ENCODE results near the gene MYO18B.
A peak's percentile ranks its signal among the peaks of the same experiment; 100 is the strongest.

The MYO18B gene

DNA sequence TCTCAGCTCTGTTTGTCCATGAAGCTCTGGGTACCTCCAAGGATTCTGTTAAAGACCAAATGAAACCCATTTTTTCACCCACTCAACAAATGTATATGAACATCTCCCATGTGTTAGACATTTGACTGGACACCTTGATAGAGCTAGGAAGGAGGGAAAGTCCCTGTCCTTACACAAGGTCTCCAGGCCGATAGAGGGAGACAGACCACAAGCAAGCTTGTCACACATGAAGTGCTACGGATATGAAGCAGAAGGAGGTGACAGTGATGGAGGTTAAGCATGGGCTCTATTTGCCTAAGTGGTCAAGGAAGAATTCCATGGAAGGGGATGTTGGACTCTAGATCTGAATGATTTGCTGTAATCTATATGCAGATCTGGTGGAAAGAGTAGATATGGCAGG lies 138.5 kb downstream of the MYO18B start:
- H2AFZ ChIP-seq (ENCODE audit: low read length) = no peak overlapping the region
- H4K20me1 ChIP-seq (ENCODE audit: insufficient read depth, low read length) = no peaks in the 10 kb centered on the region
- TF ChIP-seq EZH2phosphoT487 (IDR thresholded peaks at IDR 0.05; ENCODE audit: low read length) (no peak), EZH2 (optimal IDR thresholded peaks at IDR 0.05; ENCODE audit: low read depth, low read length) (no peak)
- TF ChIP-seq, protein P1, sequence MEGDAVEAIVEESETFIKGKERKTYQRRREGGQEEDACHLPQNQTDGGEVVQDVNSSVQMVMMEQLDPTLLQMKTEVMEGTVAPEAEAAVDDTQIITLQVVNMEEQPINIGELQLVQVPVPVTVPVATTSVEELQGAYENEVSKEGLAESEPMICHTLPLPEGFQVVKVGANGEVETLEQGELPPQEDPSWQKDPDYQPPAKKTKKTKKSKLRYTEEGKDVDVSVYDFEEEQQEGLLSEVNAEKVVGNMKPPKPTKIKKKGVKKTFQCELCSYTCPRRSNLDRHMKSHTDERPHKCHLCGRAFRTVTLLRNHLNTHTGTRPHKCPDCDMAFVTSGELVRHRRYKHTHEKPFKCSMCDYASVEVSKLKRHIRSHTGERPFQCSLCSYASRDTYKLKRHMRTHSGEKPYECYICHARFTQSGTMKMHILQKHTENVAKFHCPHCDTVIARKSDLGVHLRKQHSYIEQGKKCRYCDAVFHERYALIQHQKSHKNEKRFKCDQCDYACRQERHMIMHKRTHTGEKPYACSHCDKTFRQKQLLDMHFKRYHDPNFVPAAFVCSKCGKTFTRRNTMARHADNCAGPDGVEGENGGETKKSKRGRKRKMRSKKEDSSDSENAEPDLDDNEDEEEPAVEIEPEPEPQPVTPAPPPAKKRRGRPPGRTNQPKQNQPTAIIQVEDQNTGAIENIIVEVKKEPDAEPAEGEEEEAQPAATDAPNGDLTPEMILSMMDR (IDR thresholded peaks at IDR 0.05; ENCODE audit: low read length) = peak; percentile 49
- H3K9me2 ChIP-seq (replicated peaks; ENCODE audit: insufficient read depth, low read length) = no peaks in the 10 kb centered on the region
- H3K9me3 ChIP-seq (replicated peaks; ENCODE audit: insufficient read depth, low read length) = no peaks in the 10 kb centered on the region
- no peak overlapping the region for H3K27ac ChIP-seq (ENCODE audit: low read length)
- no peak overlapping the region for H3K4me2 ChIP-seq (ENCODE audit: low read depth, low read length)
- no peaks in the 10 kb centered on the region for H3F3A ChIP-seq (ENCODE audit: insufficient read depth, low read length)
- no peaks in the 10 kb centered on the region for H3K4me1 ChIP-seq (ENCODE audit: low read length)
- H3K27me3 ChIP-seq (replicated peaks; ENCODE audit: insufficient read depth, low read length) = peaks cover 31% of the 10 kb centered on the region
- H3K36me3 ChIP-seq (replicated peaks; ENCODE audit: insufficient read depth, low read length) = no peaks in the 10 kb centered on the region
- no peak overlapping the region for H3K9ac ChIP-seq (ENCODE audit: low read length)
- no peak overlapping the region for H3K4me3 ChIP-seq (ENCODE audit: low read length)
- DNase-seq = no peak
- no peaks in the 10 kb centered on the region for H3K79me2 ChIP-seq (ENCODE audit: low read length)

DNA sequence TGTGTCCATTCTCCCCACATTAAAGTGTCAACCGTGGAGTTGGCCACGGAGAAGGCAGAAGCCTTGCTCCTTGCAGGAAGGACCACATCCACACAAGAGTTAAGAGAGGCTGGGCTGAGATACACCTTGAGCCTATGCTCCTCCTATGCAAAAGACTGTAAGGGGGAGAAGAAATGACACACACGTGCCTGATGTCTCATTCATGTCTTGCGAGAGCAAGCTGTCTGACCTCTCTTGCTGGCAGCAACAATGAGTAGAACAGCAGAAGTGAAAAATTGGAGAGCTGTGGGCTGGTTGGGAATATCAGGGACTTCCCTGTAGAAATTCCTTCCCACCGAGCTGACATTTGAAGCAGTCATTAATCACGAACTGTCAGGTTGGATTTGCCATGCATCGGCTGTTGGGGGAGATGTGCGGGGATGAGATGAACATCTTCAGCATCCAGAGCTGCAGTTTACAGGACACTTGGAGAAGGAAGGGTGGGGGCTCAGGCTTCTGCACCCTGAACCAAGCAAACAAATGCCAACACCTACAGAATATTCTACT lies 139.3 kb downstream of the MYO18B start:
- TF ChIP-seq EZH2phosphoT487 (IDR thresholded peaks at IDR 0.05; ENCODE audit: low read length) (no peak), EZH2 (optimal IDR thresholded peaks at IDR 0.05; ENCODE audit: low read depth, low read length) (no peak)
- TF ChIP-seq, protein P1 (IDR thresholded peaks at IDR 0.05; ENCODE audit: low read length) = no peak

DNA sequence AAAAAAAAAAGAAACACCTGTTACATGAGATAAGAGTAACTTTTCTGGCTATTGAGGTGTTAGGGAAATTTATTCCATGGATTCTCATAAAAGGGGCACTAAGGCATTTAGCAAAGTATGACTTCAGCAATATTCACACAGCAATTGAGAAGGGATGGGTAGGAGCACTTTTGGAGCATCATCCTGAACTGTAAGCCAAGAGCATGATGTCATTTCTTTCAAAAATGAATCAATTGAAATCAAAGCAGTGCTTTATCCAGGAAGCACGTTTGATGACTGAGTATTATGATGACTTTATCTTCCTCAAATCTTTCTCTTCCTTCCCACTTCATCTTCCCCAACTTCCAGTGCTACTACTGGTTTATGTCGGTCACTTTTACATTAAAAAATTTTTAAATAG lies 140.4 kb downstream of the MYO18B start:
- TF ChIP-seq, protein P1 (IDR thresholded peaks at IDR 0.05; ENCODE audit: low read length) = no peak
- TF ChIP-seq EZH2 (optimal IDR thresholded peaks at IDR 0.05; ENCODE audit: low read depth, low read length) = no peak
- TF ChIP-seq EZH2phosphoT487 (IDR thresholded peaks at IDR 0.05; ENCODE audit: low read length) = no peak
- Histone ChIP-seq H3F3A (ENCODE audit: insufficient read depth, low read length) (no peaks in the 10 kb centered on the region), H3K4me1 (ENCODE audit: low read length) (no peaks in the 10 kb centered on the region), H3K9me3 (replicated peaks; ENCODE audit: insufficient read depth, low read length) (no peaks in the 10 kb centered on the region), H3K4me3 (ENCODE audit: low read length) (no peak overlapping the region), H3K9ac (ENCODE audit: low read length) (no peak overlapping the region), H3K27ac (ENCODE audit: low read length) (no peak overlapping the region), H3K4me2 (ENCODE audit: low read depth, low read length) (no peak overlapping the region), H4K20me1 (ENCODE audit: insufficient read depth, low read length) (no peaks in the 10 kb centered on the region), H3K27me3 (replicated peaks; ENCODE audit: insufficient read depth, low read length) (peaks cover 24% of the 10 kb centered on the region), H2AFZ (ENCODE audit: low read length) (no peak overlapping the region), H3K79me2 (ENCODE audit: low read length) (no peaks in the 10 kb centered on the region), H3K9me2 (replicated peaks; ENCODE audit: insufficient read depth, low read length) (no peaks in the 10 kb centered on the region), H3K36me3 (replicated peaks; ENCODE audit: insufficient read depth, low read length) (no peaks in the 10 kb centered on the region)
- DNase-seq = no peak

More for the DNA sequence above, 139.3 kb downstream of the MYO18B start:
- Histone ChIP-seq H4K20me1 (ENCODE audit: insufficient read depth, low read length) (no peaks in the 10 kb centered on the region), H3K4me2 (ENCODE audit: low read depth, low read length) (no peak overlapping the region), H3K79me2 (ENCODE audit: low read length) (no peaks in the 10 kb centered on the region), H3K4me3 (ENCODE audit: low read length) (no peak overlapping the region), H3K9me2 (replicated peaks; ENCODE audit: insufficient read depth, low read length) (no peaks in the 10 kb centered on the region), H3K27ac (ENCODE audit: low read length) (no peak overlapping the region), H3K4me1 (ENCODE audit: low read length) (no peaks in the 10 kb centered on the region), H3K36me3 (replicated peaks; ENCODE audit: insufficient read depth, low read length) (no peaks in the 10 kb centered on the region), H3K9ac (ENCODE audit: low read length) (no peak overlapping the region), H3K27me3 (replicated peaks; ENCODE audit: insufficient read depth, low read length) (peaks cover 28% of the 10 kb centered on the region), H3K9me3 (replicated peaks; ENCODE audit: insufficient read depth, low read length) (no peaks in the 10 kb centered on the region), H3F3A (ENCODE audit: insufficient read depth, low read length) (no peaks in the 10 kb centered on the region), H2AFZ (ENCODE audit: low read length) (no peak overlapping the region)
- DNase-seq = no peak
